Endothelial cell of umbilical vein (primary cell): ENCODE data around the gene DMBX1. TPM values are rescaled to one million over a fixed set of nuclear protein-coding genes. Genes with fewer than 3 reads are reported as not detected.

Source experiments
- BruUV-seq: library from RNA; stranded (reverse); fragments of 400-500 nt; replicated peaks from 2 replicates; lab custom pipeline; 2021; lab: Mats Ljungman, UMichigan
- CTCF ChIA-PET: fragments of 300-600, 350-600 bp; sonication (Branson Sonifier 250); formaldehyde crosslinking; loops from one replicate; lab custom pipeline; 2021; ENCODE audit warnings: antibody characterized with exemption, inconsistent platforms; lab: Charles Lee
- POLR2A ChIA-PET: fragments of 300-600, 350-600 bp; sonication (Branson Sonifier 250); formaldehyde crosslinking; loops from one replicate; lab custom pipeline; 2021; ENCODE audit warnings: antibody characterized with exemption, inconsistent platforms; lab: Charles Lee
- DNase-seq: peaks from one replicate; pipeline ENCODE4 v3.0.0-alpha.2; 2011; ENCODE audit warnings: low read depth, low spot score
- FAIRE-seq: peaks from 2 replicates; lab custom pipeline; 2011; peaks lifted over from hg19 to GRCh38; lab: Jason Lieb, UNC
- H2AFZ ChIP-seq: 2 replicates; pipeline ENCODE4 v1.6.0; 2012; ENCODE audit warnings: low read depth, low read length, control low read depth, inconsistent platforms
- H3K27ac ChIP-seq: 2 replicates; pipeline ENCODE4 v1.5.1; 2011; ENCODE audit warnings: low read depth, mild to moderate bottlenecking, control low read depth, low read length, moderate library complexity; ENCODE audit not compliant: insufficient read depth
- H3K27me3 ChIP-seq, 2 experiments: 2 replicates each; pipeline versions ENCODE4 v1.6.0 to v1.6.1; 2011; ENCODE audit warnings: low read length in 2 of 2, mixed read lengths in 1 of 2; ENCODE audit not compliant: control insufficient read depth in 2 of 2, insufficient read depth in 2 of 2
- H3K36me3 ChIP-seq, 2 experiments: 2 replicates in 1 of 2; 3 replicates in 1 of 2; pipeline ENCODE4 v1.5.1; 2011; ENCODE audit warnings: low read length in 2 of 2, mild to moderate bottlenecking in 1 of 2, moderate library complexity in 1 of 2; ENCODE audit not compliant: control insufficient read depth in 2 of 2, insufficient read depth in 2 of 2; ENCODE audit errors: extremely low read depth in 1 of 2
- H3K4me1 ChIP-seq: 3 replicates; pipeline ENCODE4 v1.5.1; 2011; ENCODE audit warnings: mild to moderate bottlenecking, low read length; ENCODE audit not compliant: control insufficient read depth, insufficient read depth; ENCODE audit errors: extremely low read depth
- H3K4me2 ChIP-seq: 2 replicates; pipeline ENCODE4 v1.6.1; 2011; ENCODE audit warnings: low read length, control low read depth, mixed read lengths; ENCODE audit not compliant: insufficient read depth
- H3K4me3 ChIP-seq, 3 experiments: fragments of 200-600 bp in 1 of 3; sonication (generic), shearing (Covaris generic) in 1 of 3; replicated peaks in 1 of 3; 2 replicates each; pipeline ENCODE4 v1.5.1; 2011 to 2016; ENCODE audit warnings: control low read depth in 3 of 3, low read length in 3 of 3, mild to moderate bottlenecking in 2 of 3, inconsistent platforms in 1 of 3, low read depth in 1 of 3, moderate library complexity in 1 of 3; ENCODE audit not compliant: insufficient read depth in 1 of 3
- H3K79me2 ChIP-seq: 2 replicates; pipeline ENCODE4 v1.6.0; 2012; ENCODE audit warnings: low read length, inconsistent platforms; ENCODE audit not compliant: control insufficient read depth, insufficient read depth
- H3K9ac ChIP-seq: replicated peaks from 2 replicates; pipeline ENCODE3; 2011; ENCODE audit warnings: low read length, control low read depth; ENCODE audit not compliant: insufficient read depth; ENCODE audit errors: extremely low read depth
- H3K9me1 ChIP-seq: replicated peaks from 3 replicates; pipeline ENCODE4 v1.6.0; 2011; ENCODE audit warnings: mild to moderate bottlenecking, low read length; ENCODE audit not compliant: control insufficient read depth, insufficient read depth; ENCODE audit errors: extremely low read depth
- H3K9me3 ChIP-seq: replicated peaks from 2 replicates; pipeline ENCODE4 v1.5.1; 2012; ENCODE audit warnings: low read length, inconsistent platforms; ENCODE audit not compliant: control insufficient read depth, insufficient read depth
- H4K20me1 ChIP-seq: replicated peaks from 2 replicates; pipeline ENCODE3; 2011; ENCODE audit warnings: mild to moderate bottlenecking, low read length; ENCODE audit not compliant: control insufficient read depth, insufficient read depth; ENCODE audit errors: extremely low read depth
- EZH2 ChIP-seq: IDR thresholded peaks from 2 replicates; pipeline ENCODE4 v1.6.1; 2012; ENCODE audit warnings: borderline replicate concordance, low read depth, mild to moderate bottlenecking, moderate library complexity, low read length, inconsistent platforms; ENCODE audit not compliant: severe bottlenecking
- MYC ChIP-seq: IDR thresholded peaks from one replicate; pipeline ENCODE4 v1.6.1; 2011; ENCODE audit warnings: mild to moderate bottlenecking, low read depth, low read length
- dilution Hi-C: fragments of 300-500 bp; cut with MboI; formaldehyde crosslinking; loops from one replicate; pipeline ENCODE4 v1.15.0; 2019; ENCODE audit warnings: low sequenced_read_pairs; ENCODE audit not compliant: extremely low pct_ligation_motif_present
- intact Hi-C: fragments of 100-400 bp; cut with micrococcal nuclease; formaldehyde crosslinking; loops from one replicate; pipeline ENCODE4 v1.10.0; 2022
- polyA plus RNA-seq, 4 experiments: library from polyadenylated mRNA; depleted of rRNA in 3 of 4; stranded (reverse) in 3 of 4; unstranded in 1 of 4; fragments of >200 nt; gene quantifications; 2 replicates each; pipeline versions ENCODE4 v1.2.1 to v1.2.3, GENCODE V29; 2011 to 2012; ENCODE audit warnings: missing spikeins in 1 of 4
- total RNA-seq: library from RNA; stranded (reverse); gene quantifications from 2 replicates; pipeline ENCODE4 v1.2.3, GENCODE V29; 2021
- TF ChIP-seq, protein P1 (sequence below): IDR thresholded peaks from 2 replicates; pipeline ENCODE4 v1.6.1; 2011; ENCODE audit not compliant: insufficient read depth, insufficient read length
- TF ChIP-seq, protein P2 (sequence below), 2 donors: IDR thresholded peaks; 1 replicate in 1 of 2; 2 replicates in 1 of 2; pipeline ENCODE4 v1.5.1; 2011; ENCODE audit warnings: low read length in 2 of 2, mild to moderate bottlenecking in 2 of 2, moderate library complexity in 2 of 2, control low read depth in 1 of 2, inconsistent platforms in 1 of 2, low read depth in 1 of 2; ENCODE audit not compliant: insufficient read depth in 1 of 2; ENCODE audit errors: extremely low read depth in 1 of 2

The DMBX1 gene
- total and polyA plus RNA-seq, 2 donors (not counting 3 experiments of a cell fraction or from before 2014, with no cell fraction given): not detected

DNA sequence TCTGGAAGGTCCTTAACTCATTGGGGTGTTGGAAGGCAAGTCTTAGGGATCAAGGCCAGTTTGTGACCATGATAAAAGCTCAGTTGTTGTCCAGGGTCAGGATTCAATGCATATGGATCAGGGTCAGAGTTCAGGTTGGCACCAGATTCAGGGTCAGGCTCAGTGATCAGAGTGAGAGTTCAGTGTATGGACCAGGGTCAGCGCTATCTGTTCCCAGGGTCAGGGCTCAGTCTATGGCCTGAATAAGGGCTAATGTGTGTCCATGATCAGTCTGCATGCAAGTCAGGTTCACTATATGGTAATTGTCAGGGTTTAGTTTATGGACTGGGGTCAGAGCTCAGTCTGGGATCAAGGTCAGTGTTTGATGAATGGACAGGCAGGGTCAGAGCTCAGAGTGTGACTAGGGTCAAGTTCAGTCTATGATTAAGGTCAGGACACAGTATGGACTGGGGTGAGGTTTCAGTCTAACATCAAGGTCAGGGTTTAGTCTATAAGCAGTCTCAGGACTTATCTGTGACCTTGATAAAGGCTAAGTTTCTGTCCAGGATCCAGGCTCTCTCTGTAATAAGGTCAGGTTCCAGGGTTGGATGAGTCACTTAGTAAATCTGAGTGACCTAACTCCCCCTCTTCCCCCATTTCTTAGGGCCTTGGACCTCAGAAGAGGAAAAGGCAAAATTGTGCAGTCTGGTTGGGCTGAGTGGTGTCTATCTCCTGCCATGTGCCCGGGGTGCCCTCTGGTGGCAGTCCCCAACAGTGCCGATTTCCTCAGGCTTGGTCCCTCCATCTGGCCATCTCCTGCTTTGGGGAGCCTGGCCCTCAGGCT, 38.0 kb downstream of the DMBX1 start:
- Histone ChIP-seq H3K4me1 (no peaks in the 10 kb centered on the region), H4K20me1 (no peaks in the 10 kb centered on the region), H2AFZ (no peak overlapping the region), H3K27ac (no peak overlapping the region), H3K9me3 (no peaks in the 10 kb centered on the region), H3K36me3 (no peaks in the 10 kb centered on the region), H3K79me2 (no peaks in the 10 kb centered on the region), H3K27me3 (peaks cover 52 to 57% of the 10 kb centered on the region in 2 experiments), H3K4me2 (no peak overlapping the region), H3K9me1 (no peaks in the 10 kb centered on the region), H3K4me3 (no peak overlapping the region), H3K9ac (no peak overlapping the region)
- FAIRE-seq (peak; percentile 72), DNase-seq (peak; percentile 67)
- BruUV-seq: no TSS peak
- ChIA-PET CTCF (interaction anchor here (0.6 to 6.5 kb wide), 17 partner anchors 8 to 125 kb away, joined by 3 to 165 read pairs (median 8); a partner anchor contains a TSS), POLR2A (no interaction called here)
- intact Hi-C loops: loop anchor here (1.0 kb wide), 4 partner anchors 50 to 121 kb away; no protein-coding TSS in a partner anchor
- dilution Hi-C loops: no loop called here
- TF ChIP-seq, protein P1, sequence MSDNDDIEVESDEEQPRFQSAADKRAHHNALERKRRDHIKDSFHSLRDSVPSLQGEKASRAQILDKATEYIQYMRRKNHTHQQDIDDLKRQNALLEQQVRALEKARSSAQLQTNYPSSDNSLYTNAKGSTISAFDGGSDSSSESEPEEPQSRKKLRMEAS: peak; percentile 32
- TF ChIP-seq EZH2 (peak; percentile 23), MYC (no peak)
- TF ChIP-seq, protein P2, sequence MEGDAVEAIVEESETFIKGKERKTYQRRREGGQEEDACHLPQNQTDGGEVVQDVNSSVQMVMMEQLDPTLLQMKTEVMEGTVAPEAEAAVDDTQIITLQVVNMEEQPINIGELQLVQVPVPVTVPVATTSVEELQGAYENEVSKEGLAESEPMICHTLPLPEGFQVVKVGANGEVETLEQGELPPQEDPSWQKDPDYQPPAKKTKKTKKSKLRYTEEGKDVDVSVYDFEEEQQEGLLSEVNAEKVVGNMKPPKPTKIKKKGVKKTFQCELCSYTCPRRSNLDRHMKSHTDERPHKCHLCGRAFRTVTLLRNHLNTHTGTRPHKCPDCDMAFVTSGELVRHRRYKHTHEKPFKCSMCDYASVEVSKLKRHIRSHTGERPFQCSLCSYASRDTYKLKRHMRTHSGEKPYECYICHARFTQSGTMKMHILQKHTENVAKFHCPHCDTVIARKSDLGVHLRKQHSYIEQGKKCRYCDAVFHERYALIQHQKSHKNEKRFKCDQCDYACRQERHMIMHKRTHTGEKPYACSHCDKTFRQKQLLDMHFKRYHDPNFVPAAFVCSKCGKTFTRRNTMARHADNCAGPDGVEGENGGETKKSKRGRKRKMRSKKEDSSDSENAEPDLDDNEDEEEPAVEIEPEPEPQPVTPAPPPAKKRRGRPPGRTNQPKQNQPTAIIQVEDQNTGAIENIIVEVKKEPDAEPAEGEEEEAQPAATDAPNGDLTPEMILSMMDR (IDR thresholded peaks at IDR 0.05; ENCODE audit: extremely low read depth in 1 of 2, insufficient read depth in 1 of 2, low read depth in 1 of 2, low read length in 2 of 2): peak; percentile 90 to 95
